Measurements from ENCODE around the gene PRTFDC1.
"Not testable (repeated sequence)": the region's sequence is repeated elsewhere in the genome, so short reads cannot be mapped to it uniquely, and the experiment has no call there.

PRTFDC1 gene

DNA sequence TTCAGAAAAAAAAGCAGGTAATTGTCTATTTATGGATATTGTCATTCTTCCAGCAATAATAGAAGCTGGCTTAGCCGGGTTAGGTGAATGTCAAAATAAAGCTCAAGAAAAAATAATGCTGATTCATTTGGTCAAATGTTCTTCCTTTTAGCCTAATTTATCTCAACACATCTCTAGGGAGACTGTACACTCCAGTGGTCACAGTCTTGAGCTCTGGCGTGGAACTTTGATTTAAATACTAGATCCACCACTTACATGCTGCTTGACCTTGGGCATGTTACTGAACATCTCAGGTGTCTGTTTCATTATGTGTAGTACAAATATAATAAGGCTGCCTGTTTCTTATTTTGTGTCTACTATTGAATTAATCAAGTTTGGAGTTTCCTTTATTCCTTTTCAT lies 22.0 kb downstream of the PRTFDC1 start:
- no peak for DNase-seq (ENCODE audit: low read depth)

GRCh38 chr10:24929904-24930303 lies 22.5 kb downstream of the PRTFDC1 start:
- no peak for DNase-seq (ENCODE audit: low read depth)

DNA sequence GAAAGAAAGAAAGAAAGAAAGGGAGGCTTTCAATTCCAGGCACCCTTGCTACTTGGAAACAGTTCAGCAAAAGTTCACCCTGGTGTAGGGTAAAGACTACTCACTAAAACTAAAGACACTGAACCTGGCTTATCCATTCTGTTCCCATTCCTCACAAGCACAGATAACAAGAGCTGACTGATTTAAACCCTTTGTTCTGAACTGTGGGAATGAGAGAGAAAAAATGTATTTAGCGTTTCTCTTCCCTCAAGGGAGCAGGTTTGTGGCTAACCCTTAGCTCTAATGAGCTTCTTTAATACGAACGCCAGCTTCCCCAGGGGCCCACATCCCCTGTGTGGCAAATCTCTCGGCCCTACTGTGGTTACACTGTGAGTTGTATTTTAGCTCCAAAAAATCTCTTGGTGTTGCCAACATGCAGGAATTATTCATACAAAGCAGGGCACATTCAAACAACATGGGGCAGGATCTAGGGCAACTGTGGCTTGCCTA lies 23.3 kb downstream of the PRTFDC1 start:
- no peak for DNase-seq (ENCODE audit: low read depth)

DNA sequence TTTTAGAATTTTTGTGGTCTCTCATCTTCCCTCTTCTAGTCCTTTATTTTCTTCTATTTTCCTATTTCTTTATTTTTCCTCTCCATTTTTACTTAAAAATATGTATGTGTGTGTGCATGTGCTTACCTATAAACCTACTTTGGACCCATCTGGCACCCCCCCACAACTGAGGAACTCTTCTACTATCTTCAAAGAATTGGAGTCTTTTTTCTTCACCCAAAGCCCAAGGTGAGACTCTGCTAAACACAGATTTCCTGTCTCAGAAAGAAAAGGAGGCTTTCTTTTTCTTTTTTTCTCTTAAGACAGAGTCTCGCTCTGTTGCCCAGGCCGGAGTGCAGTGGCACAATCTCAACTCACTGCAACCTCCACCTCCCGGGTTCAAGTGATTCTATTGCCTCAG lies 24.2 kb downstream of the PRTFDC1 start:
- no peak for DNase-seq (ENCODE audit: low read depth)

DNA sequence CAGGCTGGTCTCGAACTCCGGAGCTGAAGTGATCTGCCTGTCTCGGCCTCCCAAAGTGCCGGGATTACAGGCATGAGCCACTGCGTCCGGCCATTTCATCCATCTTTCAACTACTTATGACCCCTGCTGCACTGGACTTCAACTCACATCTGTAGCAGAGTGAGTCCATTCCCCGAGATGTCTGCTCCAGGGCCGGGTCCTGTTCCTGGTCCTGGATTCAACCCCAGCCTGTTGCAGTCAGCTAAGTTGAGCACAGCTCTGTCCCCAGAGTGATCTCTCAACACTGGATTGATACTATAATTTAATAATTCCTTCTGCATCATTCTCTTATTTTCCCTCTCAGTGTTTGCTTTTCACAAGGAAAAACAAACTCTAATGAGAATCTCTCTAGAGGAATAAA lies 25.8 kb downstream of the PRTFDC1 start:
- DNase-seq (ENCODE audit: low read depth): no peak

GRCh38 chr10:24925799-24926198 lies 26.6 kb downstream of the PRTFDC1 start:
- DNase-seq (ENCODE audit: low read depth): no peak

DNA sequence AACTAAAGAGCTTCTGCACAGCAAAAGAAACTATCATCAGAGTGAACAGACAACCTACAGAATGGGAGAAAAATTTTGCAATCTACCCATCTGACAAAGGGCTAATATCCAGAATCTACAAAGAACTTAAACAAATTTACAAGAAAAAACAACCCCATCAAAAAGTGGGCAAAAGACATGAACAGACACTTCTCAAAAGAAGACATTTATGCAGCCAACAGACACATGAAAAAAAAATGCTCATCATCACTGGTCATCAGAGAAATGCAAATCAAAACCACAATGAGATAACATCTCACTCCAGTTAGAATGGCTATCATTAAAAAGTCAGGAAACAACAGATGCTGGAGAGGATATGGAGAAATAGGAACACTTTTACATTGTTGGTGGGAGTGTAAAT lies 27.9 kb downstream of the PRTFDC1 start:
- DNase-seq (ENCODE audit: low read depth): not testable (repeated sequence)

- not testable (repeated sequence) for DNase-seq (ENCODE audit: low read depth)
These were observed 30.1 kb downstream of the PRTFDC1 start for GRCh38 chr10:24922222-24922868.

DNA sequence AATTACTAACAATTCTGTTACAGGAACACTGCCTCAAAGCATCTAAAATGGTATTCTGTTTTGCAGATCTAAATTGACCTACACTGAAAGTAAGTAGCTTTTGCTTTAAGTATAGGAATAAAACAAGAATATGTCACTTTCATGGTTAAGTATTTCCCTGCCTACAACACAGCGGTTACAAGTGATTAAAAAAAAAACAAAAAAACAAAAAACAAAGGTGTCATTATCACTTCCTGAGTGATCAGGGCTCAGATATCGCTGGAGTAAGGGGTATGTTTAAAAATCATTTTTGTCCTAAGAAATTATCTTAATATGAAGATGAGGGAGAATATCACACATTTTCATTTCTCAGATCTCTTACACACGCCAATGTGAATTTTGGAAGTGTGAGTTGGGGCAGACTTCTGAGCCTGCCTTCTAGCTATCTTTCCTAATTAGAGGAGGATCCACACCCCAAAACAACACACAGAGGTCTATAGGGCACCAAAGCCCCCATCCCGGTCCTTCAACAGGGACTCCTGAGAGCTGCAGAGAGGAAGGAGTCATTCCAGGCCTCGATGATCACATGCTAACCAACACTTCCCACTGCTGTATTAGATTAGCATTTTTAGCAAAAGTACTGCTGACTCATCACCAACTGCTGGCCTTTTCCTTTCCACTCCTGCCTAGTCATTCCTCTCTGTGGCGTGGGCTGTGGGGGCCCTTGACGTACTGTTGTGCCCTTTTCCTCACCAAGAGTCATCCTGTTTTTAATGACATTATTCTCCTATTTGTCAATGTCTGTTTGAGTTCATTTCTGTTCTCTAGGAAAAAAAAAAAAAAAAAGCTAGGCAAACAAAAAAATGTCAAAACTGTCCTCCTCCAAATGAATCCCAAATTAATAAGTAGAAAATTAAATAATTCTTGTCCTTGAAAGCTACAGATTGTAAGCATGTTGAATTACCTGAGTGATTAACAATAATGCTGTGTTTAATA lies 31.2 kb downstream of the PRTFDC1 start:
- peak; percentile 8 for DNase-seq (ENCODE audit: low read depth)

- not testable (repeated sequence) for DNase-seq (ENCODE audit: low read depth)
These were observed 32.2 kb downstream of the PRTFDC1 start for GRCh38 chr10:24920192-24920591.

- not testable (repeated sequence) for DNase-seq (ENCODE audit: low read depth)
These were observed 32.8 kb downstream of the PRTFDC1 start for GRCh38 chr10:24919629-24920028.

GRCh38 chr10:24917979-24918378 lies 34.4 kb downstream of the PRTFDC1 start:
- no peak for DNase-seq (ENCODE audit: low read depth)

GRCh38 chr10:24917493-24917892 lies 34.9 kb downstream of the PRTFDC1 start:
- no peak for DNase-seq (ENCODE audit: low read depth)

GRCh38 chr10:24916365-24916764 lies 36.0 kb downstream of the PRTFDC1 start:
- no peak for DNase-seq (ENCODE audit: low read depth)

- no peak for DNase-seq (ENCODE audit: low read depth)
These were observed 37.1 kb downstream of the PRTFDC1 start for GRCh38 chr10:24915304-24915703.

DNA sequence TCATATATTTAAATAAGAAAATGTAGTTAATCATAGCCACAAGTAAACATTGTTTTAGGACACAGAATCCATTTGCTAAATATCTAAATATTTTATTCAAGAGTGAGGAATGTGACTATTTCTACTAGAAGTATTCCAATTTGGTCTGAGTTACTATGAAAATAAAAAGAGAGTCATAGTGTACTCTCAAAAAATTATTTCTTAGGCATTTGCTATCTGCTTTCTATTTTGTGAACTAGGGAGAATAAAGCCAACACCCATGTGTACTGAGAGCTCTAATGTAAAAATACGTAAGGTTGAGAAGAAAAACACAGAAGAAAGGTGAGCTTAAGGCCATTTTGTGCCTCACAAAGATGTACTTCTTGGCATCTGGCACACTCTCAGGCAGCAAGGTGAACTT lies 38.3 kb downstream of the PRTFDC1 start:
- DNase-seq (ENCODE audit: low read depth): no peak

GRCh38 chr10:24912215-24912614 lies 40.2 kb downstream of the PRTFDC1 start:
- no peak for DNase-seq (ENCODE audit: low read depth)

DNA sequence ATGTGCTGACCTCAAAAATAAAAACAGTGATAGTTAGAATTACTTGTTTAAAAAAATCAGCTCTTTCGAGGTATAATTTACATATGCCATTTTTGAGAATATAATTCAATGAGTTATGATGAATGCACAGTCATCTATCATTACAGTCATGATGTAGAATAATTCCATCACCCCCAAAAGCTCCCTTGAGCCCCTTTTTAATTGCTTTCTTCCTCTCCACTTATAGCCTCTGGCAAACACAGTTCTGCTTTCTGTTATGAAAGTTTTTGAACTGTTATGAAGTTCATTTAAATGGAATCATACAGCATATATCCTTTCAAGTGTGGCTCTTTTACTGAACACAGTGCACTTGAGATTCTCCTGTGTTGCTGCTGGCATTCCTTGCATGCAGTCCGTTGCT lies 41.4 kb downstream of the PRTFDC1 start:
- no peak for DNase-seq (ENCODE audit: low read depth)

DNA sequence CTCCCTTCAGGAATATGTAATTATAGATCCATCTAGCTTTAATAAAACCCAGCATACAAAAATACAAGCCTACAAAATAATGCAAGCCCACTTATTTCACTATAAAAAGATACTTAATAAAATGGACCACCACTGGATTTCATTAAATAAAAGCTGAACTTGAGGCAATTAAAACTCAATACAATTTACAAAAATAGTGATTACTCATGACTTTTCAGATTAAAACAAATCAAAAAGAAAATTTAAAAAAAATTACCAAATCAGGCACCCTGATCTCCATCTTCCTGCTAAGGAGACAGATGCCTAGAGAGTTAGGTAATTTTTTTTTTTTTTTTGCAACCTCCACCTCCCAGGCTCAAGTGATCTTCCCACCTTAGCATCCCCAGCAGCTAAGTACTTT lies 41.8 kb downstream of the PRTFDC1 start:
- DNase-seq (ENCODE audit: low read depth): no peak

DNA sequence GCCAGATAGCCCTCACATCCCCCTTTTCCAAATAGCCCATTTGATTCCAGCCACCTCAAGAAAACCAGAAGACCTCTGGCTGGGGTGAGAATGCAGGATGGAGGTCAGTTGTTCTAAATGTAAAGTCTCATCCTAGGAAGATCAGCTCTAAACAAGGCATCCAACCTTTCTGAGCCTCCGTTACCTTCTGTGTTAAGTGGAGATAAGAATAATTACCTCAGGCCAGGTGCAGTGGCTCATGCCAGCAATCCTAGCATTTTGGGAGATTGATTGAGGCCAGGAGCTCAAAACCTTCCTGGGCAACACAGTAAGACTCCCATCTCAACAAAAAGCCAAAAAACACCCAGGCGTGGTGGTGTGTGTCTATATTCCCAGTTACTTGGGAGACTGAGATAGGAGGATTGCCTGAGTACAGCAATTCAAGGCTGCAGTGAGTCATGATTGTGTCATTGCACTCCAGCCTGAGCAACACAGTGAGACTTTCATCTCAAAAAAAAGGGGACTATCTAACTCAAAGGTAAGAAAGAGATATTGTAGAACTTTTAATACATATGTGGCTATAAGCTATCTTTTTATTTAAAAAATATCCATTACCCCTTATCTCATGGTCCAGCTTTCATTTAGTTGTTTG lies 43.5 kb downstream of the PRTFDC1 start:
- no peak for DNase-seq (ENCODE audit: low read depth)

DNA sequence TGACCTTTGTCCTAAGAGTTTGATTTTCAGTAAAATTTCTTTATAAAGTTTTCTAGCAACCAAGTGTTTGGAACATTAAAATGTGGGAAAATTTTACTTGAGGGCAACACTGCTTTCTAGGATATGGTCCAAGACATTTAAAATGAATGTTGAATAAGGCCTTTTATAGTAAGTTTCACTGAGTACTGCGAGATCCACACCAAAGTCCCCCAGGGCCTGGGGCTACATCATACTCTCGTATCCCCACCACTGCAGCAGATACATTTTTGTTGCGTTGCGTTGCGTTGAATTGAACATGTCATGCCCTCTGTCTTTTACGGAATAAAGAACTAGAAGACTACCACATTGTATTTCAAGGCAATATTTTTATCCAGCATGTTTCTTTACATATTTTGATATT lies 44.5 kb downstream of the PRTFDC1 start:
- no peak for DNase-seq (ENCODE audit: low read depth)

DNA sequence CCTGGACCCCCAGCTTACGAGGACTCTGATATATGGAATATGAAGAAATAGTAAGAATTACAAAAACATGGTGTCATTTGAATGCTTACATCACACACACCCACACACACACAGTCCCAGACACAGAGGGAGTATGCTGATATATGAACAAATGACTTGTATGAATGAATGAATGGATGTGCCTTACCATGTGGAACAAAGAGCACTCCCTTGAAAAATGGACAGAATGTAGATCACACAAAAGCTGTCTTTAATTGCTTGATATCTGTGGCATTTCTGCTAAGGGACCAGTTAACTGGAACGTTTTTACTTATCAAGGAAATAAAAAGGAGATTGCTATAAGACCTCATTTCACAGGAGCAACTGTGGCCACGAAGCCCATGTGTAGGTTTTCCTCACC lies 46.0 kb downstream of the PRTFDC1 start:
- no peak for DNase-seq (ENCODE audit: low read depth)

DNA sequence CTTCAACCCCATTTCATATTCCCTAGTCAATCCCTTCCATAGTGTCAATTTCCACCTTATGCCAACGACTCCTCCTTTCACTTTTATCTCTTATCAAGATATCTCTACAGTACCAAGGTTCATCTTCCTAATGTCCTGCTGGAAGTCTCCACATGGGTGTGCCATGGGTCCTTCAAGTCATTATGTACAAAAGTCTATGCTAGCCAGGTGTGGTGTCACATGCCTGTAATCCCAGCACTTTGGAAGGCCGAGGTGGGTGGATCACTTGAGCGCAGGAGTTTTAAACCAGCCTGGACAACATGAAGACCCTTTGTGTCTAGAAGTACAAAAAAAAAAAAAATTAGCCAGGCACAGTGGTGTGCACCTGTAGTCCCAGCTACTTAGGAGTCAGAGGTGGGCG lies 47.6 kb downstream of the PRTFDC1 start:
- DNase-seq (ENCODE audit: low read depth): no peak

Measured in stimulated activated CD8-positive, alpha-beta memory T cell treated with anti-CD3 and anti-CD28 coated beads, Interleukin-12 subunit alpha, Interleukin-12 subunit beta, amount 100 ng/mL, for 4 hours (primary cell).